Glutamatergic neuron (in vitro differentiated cells): ENCODE measurements around the gene TMC1. TPM values are rescaled to one million over a fixed set of nuclear protein-coding genes. Genes with fewer than 3 reads are reported as not detected.

Source experiments
- DNase-seq: peaks from one replicate; pipeline ENCODE4 v3.0.0; 2022
- H3K27ac Mint-ChIP-seq: one replicate; pipeline ENCODE4 v1.8.0; 2020; ENCODE audit warnings: mild to moderate bottlenecking, mixed read lengths, inconsistent platforms; ENCODE audit not compliant: unreplicated experiment
- H3K27me3 Mint-ChIP-seq: one replicate; pipeline ENCODE4 v1.8.0; 2020; ENCODE audit warnings: mild to moderate bottlenecking, moderate library complexity, mixed read lengths, inconsistent platforms; ENCODE audit not compliant: unreplicated experiment
- H3K36me3 Mint-ChIP-seq: one replicate; pipeline ENCODE4 v1.8.0; 2020; ENCODE audit warnings: mild to moderate bottlenecking, mixed read lengths, inconsistent platforms; ENCODE audit not compliant: unreplicated experiment
- H3K4me1 Mint-ChIP-seq: one replicate; pipeline ENCODE4 v1.8.0; 2020; ENCODE audit warnings: mild to moderate bottlenecking, low read depth, mixed read lengths, inconsistent platforms; ENCODE audit not compliant: unreplicated experiment
- H3K4me3 Mint-ChIP-seq: one replicate; pipeline ENCODE4 v1.8.0; 2020; ENCODE audit warnings: mild to moderate bottlenecking, mixed read lengths, inconsistent platforms; ENCODE audit not compliant: unreplicated experiment
- H3K9me3 Mint-ChIP-seq: one replicate; pipeline ENCODE4 v1.8.0; 2020; ENCODE audit warnings: mild to moderate bottlenecking, moderate library complexity, mixed read lengths, inconsistent platforms; ENCODE audit not compliant: unreplicated experiment
- CTCF ChIP-seq: fragments of 200-600 bp; sonication (generic); IDR thresholded peaks from one replicate; pipeline ENCODE4 v1.5.0; 2021; ENCODE audit not compliant: partially characterized antibody, unreplicated experiment
- total RNA-seq: library from RNA; stranded (reverse); fragmentation: NEBNext Ultra II Directional; extraction: Animal tissue kit (Norgen Biotek cat#: 25700); gene quantifications from one replicate; pipeline ENCODE4 v1.2.1, GENCODE V29; 2021; ENCODE audit not compliant: unreplicated experiment

Gene TMC1
- total RNA-seq, 1 donor from 2014 or later = not detected

GRCh38 chr9:72763022-72763421, 241.6 kb downstream of the TMC1 start:
- no peaks in the 10 kb centered on the region for H3K27me3 Mint-ChIP-seq
- no peak overlapping the region for H3K27ac Mint-ChIP-seq

GRCh38 chr9:72769546-72769945, 248.1 kb downstream of the TMC1 start:
- H3K4me1 Mint-ChIP-seq = peaks cover 3% of the 10 kb centered on the region
- no peaks in the 10 kb centered on the region for H3K9me3 Mint-ChIP-seq
- H3K27ac Mint-ChIP-seq = no peak overlapping the region
- TF ChIP-seq CTCF = no peak
- H3K27me3 Mint-ChIP-seq = no peaks in the 10 kb centered on the region
- DNase-seq = no peak
- no peak overlapping the region for H3K4me3 Mint-ChIP-seq
- H3K36me3 Mint-ChIP-seq = no peaks in the 10 kb centered on the region

More at GRCh38 chr9:72763022-72763421, 241.6 kb downstream of the TMC1 start:
- TF ChIP-seq CTCF = no peak
- H3K4me1 Mint-ChIP-seq = peaks cover 4% of the 10 kb centered on the region
- H3K36me3 Mint-ChIP-seq = no peaks in the 10 kb centered on the region
- no peak for DNase-seq
- peaks cover 2% of the 10 kb centered on the region for H3K9me3 Mint-ChIP-seq
- H3K4me3 Mint-ChIP-seq = no peak overlapping the region

GRCh38 chr9:72772661-72773060, 251.3 kb downstream of the TMC1 start:
- no peak overlapping the region for H3K4me3 Mint-ChIP-seq
- no peak for DNase-seq
- no peak overlapping the region for H3K27ac Mint-ChIP-seq
- TF ChIP-seq CTCF = no peak
- H3K9me3 Mint-ChIP-seq = no peaks in the 10 kb centered on the region
- H3K4me1 Mint-ChIP-seq = no peaks in the 10 kb centered on the region
- H3K36me3 Mint-ChIP-seq = no peaks in the 10 kb centered on the region
- H3K27me3 Mint-ChIP-seq = no peaks in the 10 kb centered on the region

GRCh38 chr9:72773570-72773969, 252.2 kb downstream of the TMC1 start:
- no peak overlapping the region for H3K27ac Mint-ChIP-seq
- TF ChIP-seq CTCF = no peak
- H3K36me3 Mint-ChIP-seq = peaks cover 4% of the 10 kb centered on the region
- no peak overlapping the region for H3K4me3 Mint-ChIP-seq
- H3K27me3 Mint-ChIP-seq = no peaks in the 10 kb centered on the region
- no peaks in the 10 kb centered on the region for H3K4me1 Mint-ChIP-seq
- H3K9me3 Mint-ChIP-seq = no peaks in the 10 kb centered on the region
- no peak for DNase-seq

- TF ChIP-seq CTCF = no peak
- no peak overlapping the region for H3K4me3 Mint-ChIP-seq
- H3K27ac Mint-ChIP-seq = no peak overlapping the region
- no peak for DNase-seq
- no peaks in the 10 kb centered on the region for H3K27me3 Mint-ChIP-seq
- peaks cover 4% of the 10 kb centered on the region for H3K36me3 Mint-ChIP-seq
- H3K4me1 Mint-ChIP-seq = no peaks in the 10 kb centered on the region
- no peaks in the 10 kb centered on the region for H3K9me3 Mint-ChIP-seq
Observed at GRCh38 chr9:72775570-72775969, 254.2 kb downstream of the TMC1 start.
